ENCODE measurements around the gene PLEKHO2.
"Not testable (repeated sequence)": the region's sequence is repeated elsewhere in the genome, so short reads cannot be mapped to it uniquely, and the experiment has no call there.

The PLEKHO2 gene, protein sequence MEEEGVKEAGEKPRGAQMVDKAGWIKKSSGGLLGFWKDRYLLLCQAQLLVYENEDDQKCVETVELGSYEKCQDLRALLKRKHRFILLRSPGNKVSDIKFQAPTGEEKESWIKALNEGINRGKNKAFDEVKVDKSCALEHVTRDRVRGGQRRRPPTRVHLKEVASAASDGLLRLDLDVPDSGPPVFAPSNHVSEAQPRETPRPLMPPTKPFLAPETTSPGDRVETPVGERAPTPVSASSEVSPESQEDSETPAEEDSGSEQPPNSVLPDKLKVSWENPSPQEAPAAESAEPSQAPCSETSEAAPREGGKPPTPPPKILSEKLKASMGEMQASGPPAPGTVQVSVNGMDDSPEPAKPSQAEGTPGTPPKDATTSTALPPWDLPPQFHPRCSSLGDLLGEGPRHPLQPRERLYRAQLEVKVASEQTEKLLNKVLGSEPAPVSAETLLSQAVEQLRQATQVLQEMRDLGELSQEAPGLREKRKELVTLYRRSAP

DNA sequence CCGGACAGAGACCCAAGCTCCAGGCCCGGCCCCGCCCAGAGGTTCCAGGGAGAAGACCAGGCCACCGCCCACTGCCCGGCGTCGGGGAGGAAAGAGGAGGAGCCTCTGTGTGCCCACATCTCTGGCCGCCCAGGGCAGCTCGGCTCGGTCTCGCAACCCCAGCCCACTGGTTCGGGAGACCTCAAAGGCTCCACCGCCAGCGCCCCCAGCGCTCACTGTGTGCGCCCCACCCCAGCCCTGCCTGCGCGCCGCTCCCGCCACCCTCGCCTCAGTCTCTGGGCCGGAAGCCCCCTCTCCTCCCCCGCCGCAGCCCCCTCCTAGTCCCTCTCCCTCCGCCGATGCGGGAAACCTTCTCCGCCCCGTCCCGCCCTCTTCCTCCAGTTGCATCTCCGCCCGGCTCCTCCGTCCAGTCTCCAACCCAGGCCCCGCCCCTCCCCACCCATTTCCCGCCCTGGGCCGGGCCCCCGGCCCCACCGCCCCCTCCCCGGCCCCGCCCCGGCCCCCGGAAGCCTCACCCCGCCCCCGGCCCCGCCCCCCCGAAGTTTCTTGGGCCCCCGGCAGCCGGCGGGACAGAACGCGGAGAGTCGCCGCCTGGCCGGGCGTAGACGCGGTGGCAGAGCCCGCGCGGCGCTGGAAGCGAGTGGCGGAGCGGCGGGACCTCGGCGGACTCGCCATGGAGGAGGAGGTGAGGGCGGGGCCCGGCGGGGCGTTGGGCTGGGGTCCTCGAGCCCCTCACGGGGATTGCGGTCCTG, at the start of gene PLEKHO2:
TSS of gene PLEKHO2 (plus strand) at position 572 of the 752 bp plus-strand sequence. CDS start at position 674, 102 bp downstream.
- FAIRE-seq, result no peak

DNA sequence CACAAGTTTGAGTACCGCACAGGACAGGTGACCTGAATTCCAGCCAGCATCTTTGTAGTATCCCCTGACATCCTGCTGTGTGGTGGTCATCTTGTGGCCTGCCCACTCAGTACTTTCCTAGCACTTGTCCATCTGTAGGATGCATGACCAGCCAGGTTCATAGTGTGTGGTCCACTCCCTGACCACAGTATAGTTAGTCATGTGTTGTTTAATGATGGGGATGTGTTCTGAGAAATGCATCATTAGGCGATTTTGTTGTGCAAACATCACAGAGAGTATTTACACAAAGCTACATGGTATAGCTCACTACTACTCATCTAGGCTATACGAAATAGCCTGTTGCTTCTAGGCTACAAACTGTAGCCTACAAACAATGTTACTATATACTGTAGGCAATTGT, 49.4 kb upstream of the PLEKHO2 start:
- FAIRE-seq, result no peak

DNA sequence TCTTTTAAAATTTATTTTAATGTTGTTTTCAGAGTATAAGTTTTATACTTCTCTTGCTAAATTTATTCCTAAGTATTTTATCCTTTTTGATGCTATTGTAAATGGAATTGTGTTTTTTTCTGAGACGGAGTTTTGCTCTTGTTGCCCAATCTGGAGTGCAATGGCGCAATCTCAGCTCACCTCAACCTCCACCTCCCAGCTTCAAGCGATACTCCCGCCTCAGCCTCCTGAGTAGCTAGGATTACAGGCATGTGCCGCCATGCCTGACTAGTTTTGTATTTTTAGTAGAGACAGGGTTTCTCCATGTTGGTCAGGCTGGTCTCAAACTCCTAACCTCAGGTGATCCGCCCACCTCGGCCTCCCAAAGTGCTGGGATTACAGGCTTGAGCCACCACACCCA, 46.4 kb upstream of the PLEKHO2 start:
- not testable (repeated sequence) for FAIRE-seq

DNA sequence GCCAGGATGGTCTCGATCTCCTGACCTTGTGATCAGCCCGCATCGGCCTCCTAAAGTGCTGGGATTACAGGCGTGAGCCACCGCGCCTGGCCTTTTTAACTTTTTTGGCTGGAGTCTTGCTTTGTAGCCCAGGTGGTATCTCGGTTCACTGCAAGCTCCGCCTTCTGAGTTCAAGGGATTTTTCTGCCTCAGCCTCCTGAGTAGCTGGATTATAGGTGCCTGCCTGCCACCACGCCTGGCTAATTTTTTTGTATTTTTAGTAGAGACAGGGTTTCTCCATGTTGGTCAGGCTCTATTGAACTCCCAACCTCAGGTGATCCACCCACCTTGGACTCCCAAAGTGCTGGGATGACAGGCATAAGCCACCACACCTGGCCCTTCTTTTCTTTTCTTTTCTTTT, 45.8 kb upstream of the PLEKHO2 start:
- FAIRE-seq, result not testable (repeated sequence)

DNA sequence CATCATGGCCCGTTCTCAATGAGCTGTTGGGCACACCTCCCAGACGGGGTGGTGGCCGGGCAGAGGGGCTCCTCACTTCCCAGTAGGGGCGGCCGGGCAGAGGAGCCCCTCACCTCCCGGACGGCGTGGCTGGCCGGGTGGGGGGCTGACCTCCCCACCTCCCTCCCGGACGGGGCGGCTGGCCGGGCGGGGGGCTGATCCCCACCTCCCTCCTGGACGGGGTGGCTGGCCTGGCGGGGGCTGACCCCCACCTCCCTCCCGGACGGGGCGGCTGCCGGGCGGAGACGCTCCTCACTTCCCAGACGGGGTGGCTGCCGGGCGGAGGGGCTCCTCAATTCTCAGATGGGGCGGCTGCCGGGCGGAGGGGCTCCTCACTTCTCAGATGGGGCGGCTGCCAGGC, 42.8 kb upstream of the PLEKHO2 start:
- FAIRE-seq, result not testable (repeated sequence)

DNA sequence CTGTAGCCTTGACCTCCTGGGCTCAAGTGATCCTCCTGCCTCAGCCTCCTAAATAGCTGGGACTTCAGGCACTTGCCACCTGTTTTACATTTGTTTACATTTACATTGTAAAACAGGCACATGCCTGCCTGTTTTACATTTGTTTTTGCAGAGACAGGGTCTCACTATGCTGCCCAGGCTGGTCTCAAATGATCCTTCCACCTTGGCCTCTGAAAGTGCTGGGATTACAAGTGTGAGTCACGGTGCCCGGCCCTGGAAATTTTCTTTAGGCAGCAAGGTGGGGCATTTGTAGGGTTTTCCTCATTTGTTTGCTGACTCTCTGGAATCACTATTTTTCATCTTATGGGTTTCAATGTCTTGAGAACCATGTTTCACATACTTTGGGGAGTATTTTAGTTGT, 41.2 kb upstream of the PLEKHO2 start:
- FAIRE-seq, result no peak

DNA sequence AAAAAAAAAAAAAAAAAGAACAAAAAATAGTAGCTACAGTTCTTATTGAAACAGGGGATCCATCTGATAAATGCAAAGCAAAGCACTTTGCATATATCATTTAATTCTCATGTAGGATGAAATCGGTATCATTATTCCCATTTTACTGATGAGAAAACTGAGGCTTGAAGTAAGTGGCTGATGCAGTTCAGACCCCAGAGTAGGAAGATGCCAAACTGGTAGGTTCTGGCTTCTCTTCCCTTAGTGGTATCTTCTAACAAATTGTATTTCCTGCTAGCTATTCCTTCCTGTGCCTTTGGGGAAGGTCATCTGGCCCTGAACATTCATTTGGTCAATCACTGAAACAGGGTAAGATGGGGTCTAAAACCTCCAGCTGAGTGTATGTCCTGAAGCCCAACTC, 38.2 kb upstream of the PLEKHO2 start:
- no peak for FAIRE-seq

DNA sequence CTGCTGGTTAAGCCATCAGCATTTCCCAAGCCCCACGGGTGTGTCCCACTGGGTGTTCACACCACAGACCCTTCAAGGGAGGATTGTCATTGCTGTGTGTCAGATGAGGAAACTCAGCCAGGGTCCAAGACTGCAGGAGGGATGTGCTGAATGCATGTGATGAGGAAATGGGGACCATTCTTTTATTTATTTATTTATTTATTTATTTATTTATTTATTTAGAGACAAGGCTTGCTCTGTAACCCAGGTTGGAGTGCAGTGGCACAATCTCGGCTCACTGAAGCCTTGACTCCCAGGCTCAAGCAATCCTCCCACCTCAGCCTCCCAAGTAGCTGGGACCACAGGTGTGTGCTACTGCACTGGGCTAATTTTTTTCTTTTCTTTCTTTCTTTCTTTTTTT, 37.1 kb upstream of the PLEKHO2 start:
- no peak for FAIRE-seq

DNA sequence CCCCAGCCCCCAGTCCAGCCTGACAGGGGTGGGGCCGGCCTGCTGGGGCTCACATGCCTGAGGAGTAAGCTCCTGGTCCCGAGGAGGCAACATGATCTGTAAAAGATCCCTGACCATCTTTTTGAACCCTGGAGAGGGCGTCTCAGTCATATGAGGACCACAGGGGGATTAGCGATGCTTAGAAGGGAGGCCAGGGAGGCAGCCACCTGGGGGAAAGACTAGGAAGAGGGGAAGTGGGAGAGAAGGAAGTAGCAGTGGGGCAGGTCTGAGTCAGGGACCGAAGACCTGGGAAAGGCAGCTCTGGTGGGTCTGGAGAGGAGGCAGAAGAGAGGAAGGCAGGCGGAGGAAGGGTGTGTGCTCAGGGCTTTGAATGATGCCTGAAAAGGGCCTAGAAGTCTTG, 35.2 kb upstream of the PLEKHO2 start:
- FAIRE-seq, result no peak

DNA sequence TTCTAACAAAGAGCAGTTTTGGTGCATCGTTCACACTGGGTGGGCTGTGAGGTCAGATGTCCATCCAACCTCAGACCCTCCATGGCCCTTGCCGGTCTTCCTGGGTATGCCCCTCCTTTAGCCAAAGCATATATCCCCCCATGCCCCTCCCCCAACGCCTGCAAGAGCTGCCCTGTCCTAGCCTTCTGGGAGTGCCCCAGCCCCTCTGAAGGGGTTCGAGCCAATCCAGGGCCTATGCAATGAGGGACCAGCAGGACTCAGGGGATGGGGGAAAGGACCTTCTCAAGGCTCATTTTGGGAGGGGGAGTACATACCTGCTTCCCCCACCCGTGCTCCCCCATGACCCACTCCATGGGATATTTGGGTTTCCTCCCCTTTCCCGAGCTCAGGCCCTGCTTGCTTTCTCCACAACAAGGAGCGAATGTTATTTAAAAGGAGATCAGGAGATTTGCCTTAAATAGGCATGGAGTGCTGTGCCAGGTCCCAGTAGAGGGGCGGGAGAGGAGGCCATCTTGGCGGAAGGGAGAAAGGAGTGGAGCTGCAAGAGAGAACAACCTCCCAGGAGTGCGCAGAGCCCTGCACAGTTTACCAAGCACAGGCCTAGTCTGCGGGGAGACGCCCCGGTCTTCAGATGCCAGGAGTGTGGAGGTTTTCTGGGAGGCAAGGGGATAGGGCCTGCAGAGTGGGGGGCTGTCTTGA, 34.5 kb upstream of the PLEKHO2 start:
- FAIRE-seq, result no peak

DNA sequence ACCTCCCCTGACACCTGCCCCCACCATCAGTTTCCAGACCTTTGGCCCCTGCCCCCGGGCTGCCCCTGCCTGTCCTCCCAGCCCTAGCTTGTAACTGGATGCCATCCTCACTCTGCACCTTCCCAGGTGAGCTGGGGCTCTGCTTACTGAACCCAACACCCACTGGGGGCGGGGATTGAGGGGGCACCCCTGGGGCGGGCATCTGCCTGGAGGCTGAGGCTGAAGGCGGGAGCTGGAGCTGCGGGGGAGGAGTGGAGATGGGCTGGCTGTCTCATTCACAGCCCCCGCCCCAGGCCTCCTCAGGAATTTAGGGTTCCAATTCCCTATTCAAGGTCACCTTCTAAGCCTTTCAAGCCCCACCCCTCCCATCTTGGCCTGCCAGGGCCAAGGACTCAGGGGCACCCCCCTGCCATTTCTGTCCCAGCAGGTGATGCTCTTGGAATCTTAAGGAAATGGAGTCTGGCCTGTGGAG, 33.9 kb upstream of the PLEKHO2 start:
- FAIRE-seq, result no peak

DNA sequence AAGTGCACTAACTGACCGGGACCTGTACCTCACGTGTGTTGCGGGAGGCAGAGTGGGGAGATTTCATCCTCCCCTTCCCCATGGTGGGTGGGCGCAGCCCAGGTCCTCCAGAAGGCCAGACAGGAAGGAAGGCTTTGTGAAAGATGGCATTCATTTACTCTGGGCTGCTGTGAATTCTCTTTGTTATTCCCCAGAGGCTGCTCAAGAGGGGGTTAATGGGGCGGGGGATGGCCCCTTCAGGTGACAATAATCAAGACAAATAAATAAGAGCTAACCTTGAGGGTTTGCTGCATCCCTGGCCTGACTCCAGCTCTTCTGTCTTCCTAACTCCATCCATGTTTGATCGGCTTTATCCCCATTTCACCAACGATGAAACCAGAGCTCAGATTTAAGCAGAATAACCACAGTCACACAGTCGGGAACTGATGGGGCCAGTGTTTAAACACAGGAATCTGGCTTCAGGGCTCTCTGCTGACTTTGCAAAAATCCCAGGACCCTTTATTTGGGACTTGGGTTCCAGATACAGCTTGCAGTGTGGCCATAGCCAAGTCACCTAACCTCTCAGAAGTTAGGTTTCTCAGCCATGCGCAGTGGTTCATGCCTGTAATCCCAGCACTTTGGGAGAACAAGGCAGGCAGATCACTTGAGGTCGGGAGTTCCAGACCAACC, 32.8 kb upstream of the PLEKHO2 start:
- FAIRE-seq, result no peak

DNA sequence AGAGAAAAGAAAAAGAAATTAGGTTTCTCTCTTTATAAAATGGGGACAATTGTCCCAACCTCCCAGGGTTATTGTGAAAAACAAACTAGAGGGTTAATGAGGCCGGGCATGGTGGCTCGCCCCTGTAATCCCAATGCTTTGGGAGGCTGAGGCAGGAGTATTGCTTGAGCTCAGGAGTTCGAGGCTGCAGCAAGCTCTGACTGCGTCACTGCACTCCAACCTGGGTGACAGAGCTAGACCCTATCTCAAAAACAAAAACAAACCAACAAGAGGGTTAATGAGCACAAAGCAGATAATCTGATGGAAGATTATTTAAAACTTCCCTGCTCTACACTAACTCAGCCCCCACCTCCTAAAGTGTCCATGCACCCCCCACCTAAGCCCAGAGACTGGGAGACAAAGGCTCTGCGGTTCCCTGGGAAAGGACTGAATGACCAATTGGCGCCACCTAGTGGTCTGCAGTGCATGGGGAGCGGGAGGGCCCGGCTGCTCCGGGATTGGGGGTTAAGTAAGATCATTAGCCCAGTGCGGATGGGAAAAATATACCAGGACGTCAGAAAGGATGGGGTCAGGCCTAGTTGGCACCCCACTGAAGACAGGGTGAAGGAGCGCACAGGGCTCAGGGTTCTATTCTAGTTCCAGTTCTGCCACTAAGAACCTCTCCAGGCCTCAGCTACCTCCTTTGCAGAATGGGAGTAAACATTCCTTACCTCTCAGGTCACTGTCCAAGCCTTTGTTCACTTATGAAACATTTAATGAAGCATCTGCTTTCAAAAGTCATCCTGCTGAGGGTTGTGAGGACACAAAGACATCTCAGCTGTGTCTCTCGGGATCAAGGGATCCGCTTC, 31.8 kb upstream of the PLEKHO2 start:
- no peak for FAIRE-seq

DNA sequence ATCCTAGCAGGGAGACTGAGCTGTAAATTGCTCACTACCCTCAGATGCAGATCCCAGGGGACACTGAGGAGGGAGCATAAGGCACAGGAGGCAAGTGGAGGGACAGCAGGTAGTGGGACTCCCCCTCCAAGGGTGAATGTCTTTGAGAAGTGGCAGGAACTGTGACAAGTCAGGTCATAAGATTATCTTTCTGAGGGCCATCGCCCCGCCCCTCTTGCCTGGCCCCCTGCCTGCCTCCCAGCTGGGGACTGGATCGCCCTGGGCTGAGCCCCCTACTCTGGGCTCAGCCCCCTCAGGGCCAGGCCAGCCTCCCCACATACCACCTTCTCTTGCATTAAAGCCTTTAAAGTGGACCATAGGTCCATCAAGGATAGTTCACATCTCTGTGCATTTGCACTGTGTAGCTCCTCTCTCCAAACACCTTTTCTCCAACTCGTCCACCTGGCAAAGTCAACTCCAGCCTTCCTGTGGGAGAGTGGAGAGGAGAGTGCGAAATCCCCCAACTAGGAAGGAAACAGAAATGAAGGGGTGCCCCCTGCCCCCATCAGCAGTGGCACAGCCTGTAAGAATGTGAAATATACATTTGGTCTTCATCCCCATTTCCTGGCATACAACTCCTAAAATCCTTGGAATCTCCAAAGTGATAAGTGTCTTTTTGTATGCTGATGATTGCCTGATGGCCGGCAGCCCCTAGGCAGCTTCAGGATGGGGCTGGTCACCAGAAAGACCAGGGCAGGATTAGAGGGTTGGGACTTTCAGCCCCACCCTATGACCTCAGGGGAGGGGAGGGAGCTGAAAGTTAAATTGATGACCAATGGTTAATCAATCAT, 31.0 kb upstream of the PLEKHO2 start:
- FAIRE-seq, result no peak

DNA sequence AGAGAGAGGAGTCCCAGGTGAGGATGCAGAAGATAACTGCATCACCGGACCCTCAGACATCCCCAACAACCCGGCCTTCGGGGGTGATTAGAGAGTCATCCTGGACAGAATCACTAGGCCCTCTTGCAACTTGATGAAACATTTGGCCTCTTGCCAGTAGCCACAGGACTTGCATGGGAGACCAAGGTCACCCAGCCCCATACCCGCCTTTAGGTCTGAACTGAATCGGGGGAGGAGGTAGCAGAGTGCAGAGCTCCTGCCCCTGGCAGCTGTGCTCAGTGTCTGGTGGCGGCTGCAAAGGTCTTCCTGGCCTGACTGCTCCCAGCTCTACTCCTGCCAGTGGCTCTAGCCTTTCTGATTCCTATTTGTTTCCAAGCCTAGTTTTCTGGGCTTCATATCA, 28.6 kb upstream of the PLEKHO2 start:
- no peak for FAIRE-seq

DNA sequence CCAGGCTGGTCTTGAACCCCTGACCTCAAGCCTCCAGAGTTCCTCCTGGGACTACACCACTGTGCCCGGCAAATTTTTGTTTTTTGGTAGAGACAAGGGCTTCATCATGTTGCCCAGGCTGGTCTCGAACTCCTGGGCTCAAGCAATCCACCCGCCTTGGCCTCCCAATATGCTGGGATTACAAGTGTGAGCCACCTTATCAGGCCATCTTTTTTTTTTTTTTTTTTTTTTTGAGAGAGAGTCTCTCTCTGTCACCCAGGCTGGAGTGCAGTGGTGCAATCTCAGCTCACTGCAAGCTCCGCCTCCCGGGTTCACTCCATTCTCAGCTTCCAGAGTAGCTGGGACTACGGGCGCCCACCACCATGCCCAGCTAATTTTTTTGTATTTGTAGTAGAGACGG, 27.4 kb upstream of the PLEKHO2 start:
- not testable (repeated sequence) for FAIRE-seq

DNA sequence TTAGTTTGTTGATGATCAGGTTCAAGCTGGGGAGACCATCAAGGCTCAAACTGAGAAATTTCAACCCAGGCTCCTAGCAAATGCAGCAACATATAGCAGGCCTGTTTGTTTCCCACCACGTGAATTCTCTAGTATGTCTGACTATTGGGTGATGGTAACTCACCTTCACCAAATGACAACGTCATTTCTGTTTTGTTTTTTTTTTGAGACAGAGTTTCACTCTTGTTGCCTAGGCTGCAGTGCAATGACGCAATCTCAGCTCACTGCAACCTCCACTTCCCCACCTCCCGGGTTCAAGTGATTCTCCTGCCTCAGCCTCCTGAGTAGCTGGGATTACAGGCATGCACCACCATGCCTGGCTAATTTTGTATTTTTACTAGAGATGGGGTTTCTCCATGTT, 26.8 kb upstream of the PLEKHO2 start:
- not testable (repeated sequence) for FAIRE-seq

DNA sequence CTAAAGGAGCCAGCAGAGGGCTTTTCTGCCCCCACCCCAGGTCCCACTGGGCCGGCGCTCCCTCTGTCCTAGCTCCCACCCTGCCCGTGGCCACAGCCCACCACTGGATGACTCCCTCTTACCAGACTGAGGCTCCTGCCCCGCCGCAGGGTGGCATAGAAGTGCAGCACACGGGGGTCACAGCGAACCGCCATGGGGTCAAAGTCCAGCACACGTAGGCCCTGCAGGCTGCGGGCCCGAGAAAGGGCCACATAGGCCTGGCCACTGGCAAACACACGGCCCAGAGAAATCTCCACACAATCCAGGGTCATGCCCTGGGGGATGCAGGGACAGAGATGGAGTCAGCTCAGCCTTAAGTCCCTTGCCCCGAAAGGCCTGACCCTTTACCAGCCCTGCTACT, 25.3 kb upstream of the PLEKHO2 start:
- no peak for FAIRE-seq

DNA sequence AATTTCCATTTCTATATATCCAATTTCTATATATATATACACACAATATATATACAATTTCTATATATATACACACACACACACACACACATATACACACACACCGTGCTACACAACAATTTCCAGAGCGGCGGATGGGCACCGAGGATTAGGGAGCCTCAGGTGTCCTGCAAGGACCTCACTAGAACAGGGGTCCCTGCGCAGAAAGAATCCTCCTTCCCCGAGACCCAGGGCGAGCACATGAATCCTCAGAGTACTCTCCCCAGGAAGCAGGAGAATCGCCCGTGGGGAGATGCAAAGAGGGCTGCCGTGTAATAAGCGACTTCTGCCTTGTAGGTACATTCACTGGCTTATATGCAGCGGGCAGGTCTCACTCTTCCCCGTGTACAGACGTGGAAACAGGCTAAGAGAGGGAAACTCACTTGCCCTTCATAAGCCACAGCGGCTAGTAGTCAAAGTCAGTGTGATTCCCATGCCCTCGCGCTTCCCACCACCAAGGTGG, 16.7 kb upstream of the PLEKHO2 start:
- FAIRE-seq, result no peak

DNA sequence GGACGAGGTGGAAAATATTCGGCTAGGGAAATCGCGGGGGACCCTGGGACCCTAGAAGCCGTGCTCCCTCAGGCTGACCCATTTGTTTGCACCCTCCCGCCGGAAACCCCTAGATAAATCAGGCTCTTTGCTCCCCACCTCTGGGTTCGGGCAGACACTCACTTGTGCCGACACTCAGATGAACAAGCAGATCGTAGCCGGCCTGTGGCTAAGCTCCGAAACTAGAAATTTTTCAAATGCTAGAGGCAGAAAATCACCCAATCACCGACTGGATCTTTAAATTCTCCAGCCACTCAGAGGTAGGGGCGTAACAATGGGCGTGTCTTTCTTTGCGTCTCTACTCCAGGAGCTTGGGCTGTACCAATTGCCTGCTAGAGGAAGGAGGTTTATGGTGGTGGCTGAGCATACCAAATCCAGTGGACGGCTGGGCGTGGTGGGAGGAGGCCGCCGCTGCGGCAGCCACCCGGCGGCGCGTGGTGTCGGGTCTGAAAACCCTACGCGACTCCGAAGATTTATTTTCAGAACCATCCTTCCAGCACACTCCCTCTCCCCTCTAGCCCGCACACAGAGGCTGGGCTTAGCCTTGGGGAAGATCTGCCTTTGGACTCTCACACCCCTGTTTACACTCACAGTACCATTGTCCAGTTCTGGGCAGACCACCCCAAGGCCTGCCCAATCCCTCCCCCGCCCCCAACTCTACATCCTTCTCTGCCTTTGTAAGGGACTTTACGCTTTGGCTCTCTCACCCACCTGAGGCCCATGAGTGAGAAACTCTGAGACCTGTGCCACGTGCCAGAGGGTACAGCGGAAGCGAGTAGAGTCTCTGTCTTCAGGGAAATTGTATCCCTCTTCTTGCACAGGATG, 16.1 kb upstream of the PLEKHO2 start, which contains the start of gene PIF1:
TSS of gene PIF1 (minus strand) at position 217 of the 864 bp plus-strand sequence. CDS start 1,312 bp downstream, outside the sequence.
- peak; percentile 90 for FAIRE-seq

Measured in islet of Langerhans (tissue), 1 donor.